ENCODE measurements around the gene CYP1B1. TPM values are rescaled to one million over a fixed set of nuclear protein-coding genes. Genes with fewer than 3 reads are reported as not detected.

Gene CYP1B1
- polyA plus RNA-seq, 1 donor (not counting 4 experiments of a cell fraction or from before 2014, with no cell fraction given), result 1.6 TPM

DNA sequence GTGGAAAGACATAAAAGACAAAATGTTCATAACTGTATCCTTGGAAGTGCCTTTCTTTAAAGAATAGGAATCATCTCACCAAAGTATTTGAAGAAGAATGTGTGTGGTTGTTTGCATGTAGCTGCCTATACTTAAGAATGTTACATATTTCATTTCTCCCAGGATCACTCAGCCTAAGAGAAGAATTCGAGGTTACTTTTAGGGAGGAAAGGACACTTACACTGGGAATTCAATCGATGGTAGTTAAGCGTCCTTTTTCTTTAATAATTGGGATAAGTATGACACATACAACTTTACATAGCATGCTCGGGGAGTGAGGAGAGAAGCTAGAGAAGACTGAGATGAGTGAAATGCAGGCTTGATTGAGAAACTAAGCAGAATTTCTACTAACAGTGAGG is 22.0 kb upstream of the CYP1B1 start:
- H3K27me3 ChIP-seq (ENCODE audit: control insufficient read depth, extremely low read depth, insufficient read depth, low read length), result no peaks in the 10 kb centered on the region
- peak overlapping the region in 2 of 3 experiments; percentile 6 to 23 for H3K4me3 ChIP-seq (ENCODE audit: control insufficient read depth in 2 of 3, extremely low read depth in 1 of 3, insufficient read depth in 2 of 3, low read depth in 1 of 3, low read length in 3 of 3)
- no peaks in the 10 kb centered on the region for H4K20me1 ChIP-seq (ENCODE audit: control insufficient read depth, extremely low read depth, insufficient read depth, low read length)
- no peaks in the 10 kb centered on the region for H3K36me3 ChIP-seq (ENCODE audit: control insufficient read depth in 2 of 2, extremely low read depth in 1 of 2, insufficient read depth in 2 of 2, low read length in 2 of 2)
- peak overlapping the region; percentile 20 for H3K9ac ChIP-seq (ENCODE audit: control insufficient read depth, extremely low read depth, insufficient read depth, low read length)
- no peaks in the 10 kb centered on the region for H3K9me3 ChIP-seq (ENCODE audit: control insufficient read depth, low read depth, low read length)
- no peak for TF ChIP-seq EZH2 (IDR thresholded peaks at IDR 0.05; ENCODE audit: low read length)
- TF ChIP-seq, protein P1, sequence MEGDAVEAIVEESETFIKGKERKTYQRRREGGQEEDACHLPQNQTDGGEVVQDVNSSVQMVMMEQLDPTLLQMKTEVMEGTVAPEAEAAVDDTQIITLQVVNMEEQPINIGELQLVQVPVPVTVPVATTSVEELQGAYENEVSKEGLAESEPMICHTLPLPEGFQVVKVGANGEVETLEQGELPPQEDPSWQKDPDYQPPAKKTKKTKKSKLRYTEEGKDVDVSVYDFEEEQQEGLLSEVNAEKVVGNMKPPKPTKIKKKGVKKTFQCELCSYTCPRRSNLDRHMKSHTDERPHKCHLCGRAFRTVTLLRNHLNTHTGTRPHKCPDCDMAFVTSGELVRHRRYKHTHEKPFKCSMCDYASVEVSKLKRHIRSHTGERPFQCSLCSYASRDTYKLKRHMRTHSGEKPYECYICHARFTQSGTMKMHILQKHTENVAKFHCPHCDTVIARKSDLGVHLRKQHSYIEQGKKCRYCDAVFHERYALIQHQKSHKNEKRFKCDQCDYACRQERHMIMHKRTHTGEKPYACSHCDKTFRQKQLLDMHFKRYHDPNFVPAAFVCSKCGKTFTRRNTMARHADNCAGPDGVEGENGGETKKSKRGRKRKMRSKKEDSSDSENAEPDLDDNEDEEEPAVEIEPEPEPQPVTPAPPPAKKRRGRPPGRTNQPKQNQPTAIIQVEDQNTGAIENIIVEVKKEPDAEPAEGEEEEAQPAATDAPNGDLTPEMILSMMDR (optimal IDR thresholded peaks at IDR 0.05 in 1 of 3, IDR thresholded peaks at IDR 0.05 in 1 of 3, conservative IDR thresholded peaks at IDR 0.05 in 1 of 3; ENCODE audit: extremely low read depth in 1 of 3, insufficient read depth in 2 of 3, low read length in 3 of 3), result no peak
- H3K4me2 ChIP-seq (ENCODE audit: control insufficient read depth, extremely low read depth, insufficient read depth, low read depth, low read length), result peak overlapping the region; percentile 84
- FAIRE-seq, result no peak
- dilution Hi-C loops (cut with MboI; ENCODE audit: extremely low pct_ligation_motif_present, low sequenced_read_pairs), result no loop called here
- no peaks in the 10 kb centered on the region for H3K9me1 ChIP-seq (ENCODE audit: control insufficient read depth, extremely low read depth, insufficient read depth, low read length)
- DNase-seq (ENCODE audit: low read depth, low spot score), result no peak
- H3K79me2 ChIP-seq (ENCODE audit: control insufficient read depth, insufficient read depth, low read length), result no peaks in the 10 kb centered on the region
- H2AFZ ChIP-seq (ENCODE audit: control insufficient read depth, low read length), result peak overlapping the region; percentile 71
- peaks cover 44% of the 10 kb centered on the region for H3K4me1 ChIP-seq (ENCODE audit: control insufficient read depth, extremely low read depth, insufficient read depth, low read length)
- H3K27ac ChIP-seq (ENCODE audit: control insufficient read depth, insufficient read depth, low read length), result peak overlapping the region; percentile 16

DNA sequence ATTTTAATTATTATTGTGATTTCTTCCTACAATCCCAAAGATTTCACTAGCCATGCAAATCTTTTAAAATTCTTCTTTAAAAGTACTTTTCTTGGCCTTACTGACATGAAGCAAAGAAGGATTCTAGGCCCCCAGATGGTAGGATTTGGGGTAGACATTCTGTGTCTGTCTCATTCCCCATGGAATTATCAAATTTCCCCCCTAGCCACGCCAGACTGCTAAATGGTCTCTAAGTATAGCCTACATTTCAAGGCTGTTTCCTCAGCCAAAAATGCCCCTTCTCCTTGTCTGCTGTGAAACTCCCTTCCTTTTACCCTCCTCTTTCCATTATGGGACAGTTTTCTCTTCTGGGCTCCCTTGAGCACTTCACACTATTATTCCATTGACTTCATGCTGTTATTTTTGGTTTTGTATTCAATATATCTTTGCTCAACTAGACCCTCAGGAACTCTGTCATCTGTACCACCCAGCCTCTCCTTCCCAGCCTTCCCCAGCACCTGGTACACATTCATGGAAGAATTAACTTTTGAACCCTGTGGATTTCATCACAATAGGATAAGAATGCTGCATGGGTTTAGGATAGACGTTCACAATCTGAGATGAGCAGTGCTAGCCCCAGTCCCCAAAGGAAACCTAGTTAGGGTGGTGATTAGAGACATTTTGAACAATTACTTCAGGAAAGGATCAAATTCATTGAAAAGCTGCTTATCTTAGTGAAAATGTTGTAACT is 21.5 kb upstream of the CYP1B1 start:
- peaks cover 47% of the 10 kb centered on the region for H3K4me1 ChIP-seq (ENCODE audit: control insufficient read depth, extremely low read depth, insufficient read depth, low read length)
- no peak for TF ChIP-seq EZH2 (IDR thresholded peaks at IDR 0.05; ENCODE audit: low read length)
- H2AFZ ChIP-seq (ENCODE audit: control insufficient read depth, low read length), result peak overlapping the region; percentile 21

More for the DNA sequence above, 21.5 kb upstream of the CYP1B1 start:
- FAIRE-seq (no peak), DNase-seq (ENCODE audit: low read depth, low spot score) (no peak)
- Histone ChIP-seq H3K4me3 (ENCODE audit: control insufficient read depth in 2 of 3, extremely low read depth in 1 of 3, insufficient read depth in 2 of 3, low read depth in 1 of 3, low read length in 3 of 3) (no peak overlapping the region), H3K9me1 (ENCODE audit: control insufficient read depth, extremely low read depth, insufficient read depth, low read length) (no peaks in the 10 kb centered on the region), H3K27ac (ENCODE audit: control insufficient read depth, insufficient read depth, low read length) (peak overlapping the region; percentile 16), H4K20me1 (ENCODE audit: control insufficient read depth, extremely low read depth, insufficient read depth, low read length) (no peaks in the 10 kb centered on the region), H3K9ac (ENCODE audit: control insufficient read depth, extremely low read depth, insufficient read depth, low read length) (no peak overlapping the region), H3K36me3 (ENCODE audit: control insufficient read depth in 2 of 2, extremely low read depth in 1 of 2, insufficient read depth in 2 of 2, low read length in 2 of 2) (no peaks in the 10 kb centered on the region), H3K27me3 (ENCODE audit: control insufficient read depth, extremely low read depth, insufficient read depth, low read length) (no peaks in the 10 kb centered on the region), H3K9me3 (ENCODE audit: control insufficient read depth, low read depth, low read length) (no peaks in the 10 kb centered on the region), H3K79me2 (ENCODE audit: control insufficient read depth, insufficient read depth, low read length) (no peaks in the 10 kb centered on the region), H3K4me2 (ENCODE audit: control insufficient read depth, extremely low read depth, insufficient read depth, low read depth, low read length) (peak overlapping the region; percentile 84)
- dilution Hi-C loops (cut with MboI; ENCODE audit: extremely low pct_ligation_motif_present, low sequenced_read_pairs), result no loop called here
